Measurements from ENCODE around the gene DGKE.

Gene DGKE

GRCh38 chr17:56845934-56846333 is 12.0 kb downstream of the DGKE start:
- in situ Hi-C loops (cut with MboI; ENCODE audit: low sequenced_read_pairs) = no loop called here

- in situ Hi-C loops (cut with MboI; ENCODE audit: low sequenced_read_pairs) = no loop called here
These were observed 13.2 kb downstream of the DGKE start for GRCh38 chr17:56847106-56847505.

DNA sequence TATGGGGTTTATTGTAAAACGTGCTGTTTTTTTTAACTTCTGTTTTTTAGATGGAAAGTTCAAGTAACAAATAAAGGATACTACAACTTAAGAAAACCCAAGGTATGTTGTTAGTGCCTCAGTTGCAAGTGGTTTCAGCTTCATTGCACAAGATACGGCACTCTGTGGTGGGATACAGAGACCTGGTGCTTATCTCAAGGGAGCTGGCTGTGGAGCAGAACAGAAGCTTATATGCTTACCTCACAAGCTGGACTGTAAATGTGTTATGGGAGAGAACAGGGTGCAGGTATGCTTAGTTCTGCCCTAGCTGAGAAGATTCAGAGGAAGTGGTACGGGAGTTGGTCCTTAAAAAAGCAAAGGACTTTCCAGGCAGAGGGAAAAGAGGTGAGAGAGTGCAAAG is 15.2 kb downstream of the DGKE start:
- in situ Hi-C loops (cut with MboI; ENCODE audit: low sequenced_read_pairs) = no loop called here

- in situ Hi-C loops (cut with MboI; ENCODE audit: low sequenced_read_pairs) = no loop called here
These were observed 16.6 kb downstream of the DGKE start for GRCh38 chr17:56850591-56850990.

- in situ Hi-C loops (cut with MboI; ENCODE audit: low sequenced_read_pairs) = no loop called here
These were observed 17.1 kb downstream of the DGKE start for GRCh38 chr17:56851008-56851407.

- in situ Hi-C loops (cut with MboI; ENCODE audit: low sequenced_read_pairs) = no loop called here
These were observed 27.9 kb downstream of the DGKE start for GRCh38 chr17:56861899-56862298.

GRCh38 chr17:56863974-56864373 is 30.0 kb downstream of the DGKE start:
- in situ Hi-C loops (cut with MboI; ENCODE audit: low sequenced_read_pairs) = no loop called here

DNA sequence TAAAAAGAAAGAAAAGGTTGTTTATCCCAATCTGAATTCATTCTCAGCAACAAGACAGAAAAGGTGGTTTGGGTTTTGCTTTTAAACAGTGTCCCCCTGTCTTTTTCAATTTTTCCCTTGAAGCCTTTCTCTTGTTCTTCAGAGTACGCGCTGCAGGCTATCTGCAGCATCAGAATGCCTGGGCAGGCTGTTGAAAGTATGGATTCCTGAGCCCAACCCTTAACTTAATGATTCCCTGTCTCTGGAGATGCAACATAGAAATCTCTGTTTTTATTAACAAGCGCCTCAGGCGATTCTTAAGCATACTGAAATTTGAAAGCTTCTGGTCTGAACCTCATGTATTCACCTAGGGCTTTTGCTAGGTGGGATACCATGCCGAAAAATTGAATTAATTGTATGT is 32.1 kb downstream of the DGKE start:
- in situ Hi-C loops (cut with MboI; ENCODE audit: low sequenced_read_pairs) = no loop called here

- in situ Hi-C loops (cut with MboI; ENCODE audit: low sequenced_read_pairs) = no loop called here
These were observed 32.5 kb downstream of the DGKE start for GRCh38 chr17:56866496-56866895.

GRCh38 chr17:56867948-56868376 is 34.0 kb downstream of the DGKE start:
- in situ Hi-C loops (cut with MboI; ENCODE audit: low sequenced_read_pairs) = no loop called here

DNA sequence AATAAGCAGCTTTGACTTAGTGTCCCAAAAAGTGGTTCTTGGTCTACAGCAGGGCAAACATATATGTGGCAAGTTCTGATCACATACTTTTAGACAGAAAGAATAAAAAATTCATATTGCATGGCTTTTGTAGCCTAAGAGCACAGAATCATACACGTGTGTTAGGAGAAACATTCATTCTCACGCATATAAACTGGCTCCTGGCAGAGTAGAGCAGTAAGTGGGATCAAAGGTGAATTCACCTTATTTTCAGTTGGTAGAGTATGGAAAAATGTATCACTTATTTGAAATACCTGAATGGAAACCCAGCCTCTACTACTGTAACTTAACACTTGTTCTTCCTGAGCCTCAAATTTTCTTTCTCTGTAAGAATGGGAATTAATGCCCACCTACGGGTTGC is 34.8 kb downstream of the DGKE start:
- in situ Hi-C loops (cut with MboI; ENCODE audit: low sequenced_read_pairs) = no loop called here

DNA sequence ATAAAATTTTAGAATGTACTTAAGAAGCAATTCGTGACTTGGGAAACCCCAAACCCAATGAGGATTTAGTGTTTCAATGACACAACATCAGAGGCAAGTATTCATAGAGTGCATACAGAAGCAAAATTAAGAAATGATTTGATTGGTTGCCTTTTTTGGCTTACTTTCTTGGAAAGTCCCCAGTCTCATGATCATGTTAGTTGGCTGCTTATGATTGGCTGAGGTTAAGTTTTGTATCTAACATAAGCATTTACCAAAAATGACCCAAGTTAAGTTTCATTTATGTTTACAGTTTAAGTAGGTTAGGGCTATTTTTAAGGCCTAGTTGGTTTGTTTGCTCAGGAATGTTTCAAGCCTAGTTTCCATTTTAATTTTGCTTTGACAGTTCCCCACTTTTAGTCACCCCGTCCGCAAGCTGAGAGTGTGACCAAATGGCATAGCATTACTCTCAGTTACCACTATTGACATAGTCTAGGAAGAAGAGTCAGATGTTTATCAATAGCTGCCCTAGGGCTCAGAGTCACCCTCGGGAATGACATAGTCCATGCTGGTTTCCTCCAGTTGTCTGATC is 36.2 kb downstream of the DGKE start:
- in situ Hi-C loops (cut with MboI; ENCODE audit: low sequenced_read_pairs) = no loop called here

- in situ Hi-C loops (cut with MboI; ENCODE audit: low sequenced_read_pairs) = no loop called here
These were observed 42.8 kb downstream of the DGKE start for GRCh38 chr17:56876766-56877179.

GRCh38 chr17:56879280-56879679 is 45.3 kb downstream of the DGKE start:
- in situ Hi-C loops (cut with MboI; ENCODE audit: low sequenced_read_pairs) = no loop called here

DNA sequence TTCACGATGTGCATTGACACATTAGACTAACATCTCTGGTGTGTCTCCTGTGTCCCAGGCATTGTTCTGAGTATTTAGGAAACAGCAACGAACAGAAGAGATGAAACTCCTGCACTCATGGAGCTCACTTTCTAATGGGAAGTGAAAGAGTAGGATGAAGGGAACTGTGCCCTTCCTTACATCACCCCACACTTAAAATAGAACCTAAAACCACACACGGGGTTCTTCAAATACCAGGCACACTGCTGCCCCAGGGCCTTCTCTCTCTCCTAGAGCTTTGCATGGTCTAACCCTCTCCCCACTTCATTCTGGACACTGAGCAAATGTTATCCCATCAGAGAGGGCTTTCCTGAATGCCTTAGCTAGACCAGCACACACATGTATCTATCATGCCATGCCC is 46.2 kb downstream of the DGKE start:
- in situ Hi-C loops (cut with MboI; ENCODE audit: low sequenced_read_pairs) = no loop called here

DNA sequence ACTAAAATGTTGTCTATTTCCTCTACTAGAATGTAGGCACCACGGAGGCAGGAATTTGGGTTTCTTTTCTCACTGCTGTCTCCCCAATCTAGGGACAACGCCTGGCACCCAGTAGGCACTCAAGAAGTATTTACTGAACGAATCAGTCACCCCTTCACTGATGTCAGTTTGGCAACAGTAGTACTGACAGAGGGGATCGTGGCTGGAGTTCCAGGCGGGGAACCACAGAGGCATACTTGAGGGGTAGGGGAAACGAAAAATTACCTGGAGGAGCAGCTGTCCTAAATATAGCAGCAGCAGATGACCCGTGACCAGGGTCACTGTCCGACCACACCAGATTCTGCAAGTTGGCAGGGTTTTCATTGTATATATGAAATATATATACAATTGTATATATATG is 46.6 kb downstream of the DGKE start:
- in situ Hi-C loops (cut with MboI; ENCODE audit: low sequenced_read_pairs) = no loop called here

DNA sequence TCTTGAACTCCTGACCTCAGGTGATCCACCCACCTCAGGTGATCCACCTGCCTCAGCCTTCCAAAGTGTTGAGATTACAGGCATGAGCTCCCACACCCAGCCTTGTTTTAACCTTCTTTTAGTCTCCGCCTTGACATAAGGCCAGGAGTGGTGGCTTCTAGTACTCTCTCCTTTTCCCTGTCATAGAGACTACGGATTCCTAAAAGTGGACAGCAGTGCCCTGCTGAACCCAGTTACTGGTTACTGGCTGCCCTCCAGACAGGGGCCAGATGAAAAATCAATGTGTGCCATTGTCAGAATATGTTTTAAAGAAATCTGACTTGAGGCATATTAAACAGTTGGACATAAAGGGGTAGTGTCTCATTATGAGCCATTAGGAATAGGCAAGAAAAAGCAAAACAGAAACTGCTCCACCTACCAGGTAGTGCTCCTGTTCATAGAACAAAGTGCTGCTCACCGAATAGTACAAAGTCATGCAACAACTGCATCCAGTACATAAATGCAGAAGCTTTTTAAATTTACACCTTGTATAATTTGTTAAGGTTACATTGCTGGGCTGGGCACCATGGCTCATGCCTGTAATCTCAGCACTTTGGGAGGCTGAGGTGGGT is 47.8 kb downstream of the DGKE start:
- in situ Hi-C loops (cut with MboI; ENCODE audit: low sequenced_read_pairs) = no loop called here

- in situ Hi-C loops (cut with MboI; ENCODE audit: low sequenced_read_pairs) = no loop called here
These were observed 49.7 kb downstream of the DGKE start for GRCh38 chr17:56883616-56884015.

DNA sequence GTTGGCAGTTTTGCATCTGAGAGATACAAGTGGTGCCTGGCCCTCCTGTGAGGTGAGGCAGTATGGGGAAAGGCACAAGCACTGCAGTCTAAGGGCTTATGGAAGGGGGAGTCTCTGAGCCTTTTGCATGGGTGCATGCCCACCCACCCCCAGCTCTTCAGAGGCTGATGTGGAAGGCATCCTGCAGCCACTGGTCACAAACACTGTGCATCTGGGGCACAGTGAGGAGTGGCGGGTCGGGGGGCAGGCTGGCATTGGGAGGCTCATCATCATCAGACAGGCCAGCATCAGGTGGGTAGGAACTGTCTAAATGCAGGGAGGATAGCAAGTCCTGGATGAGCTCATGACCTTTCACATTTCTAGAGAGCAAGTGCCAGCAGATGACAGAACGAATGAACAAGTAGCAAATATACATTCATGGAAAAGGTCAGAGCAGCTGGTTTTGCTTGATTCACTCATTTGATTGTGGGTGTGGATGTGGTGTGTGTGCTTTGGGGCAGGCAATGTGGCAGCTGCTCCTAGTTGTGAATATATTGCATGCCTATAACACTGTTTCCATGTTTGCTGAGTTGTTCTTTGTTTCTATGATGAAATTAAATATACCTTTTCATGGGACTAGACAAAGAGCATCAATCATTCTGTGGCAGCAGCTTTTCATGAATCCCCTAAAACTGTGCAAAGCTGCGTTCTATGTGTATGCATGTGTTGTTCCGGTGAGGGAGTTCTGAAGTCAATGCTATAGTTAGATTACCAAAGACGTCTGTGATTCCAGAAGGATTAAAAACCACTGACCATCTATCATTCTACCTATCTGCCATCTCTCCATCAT is 50.7 kb downstream of the DGKE start:
- in situ Hi-C loops (cut with MboI; ENCODE audit: low sequenced_read_pairs) = no loop called here

DNA sequence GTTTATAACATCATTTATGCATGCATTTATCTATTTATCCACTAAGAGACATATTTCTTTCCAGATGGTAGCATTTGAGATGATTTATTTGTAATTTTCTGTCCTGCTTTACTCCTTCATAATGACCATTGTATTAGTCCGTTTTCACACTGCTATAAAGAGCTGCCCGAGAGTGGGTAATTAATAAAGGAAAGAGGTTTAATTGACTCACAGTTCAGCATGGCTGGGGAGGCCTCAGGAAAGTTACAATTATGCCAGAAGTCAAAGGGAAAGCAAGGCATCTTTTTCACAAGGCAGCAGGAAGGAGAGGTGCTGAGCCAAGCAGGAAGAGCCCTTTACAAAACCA is 51.3 kb downstream of the DGKE start:
- in situ Hi-C loops (cut with MboI; ENCODE audit: low sequenced_read_pairs) = no loop called here

DNA sequence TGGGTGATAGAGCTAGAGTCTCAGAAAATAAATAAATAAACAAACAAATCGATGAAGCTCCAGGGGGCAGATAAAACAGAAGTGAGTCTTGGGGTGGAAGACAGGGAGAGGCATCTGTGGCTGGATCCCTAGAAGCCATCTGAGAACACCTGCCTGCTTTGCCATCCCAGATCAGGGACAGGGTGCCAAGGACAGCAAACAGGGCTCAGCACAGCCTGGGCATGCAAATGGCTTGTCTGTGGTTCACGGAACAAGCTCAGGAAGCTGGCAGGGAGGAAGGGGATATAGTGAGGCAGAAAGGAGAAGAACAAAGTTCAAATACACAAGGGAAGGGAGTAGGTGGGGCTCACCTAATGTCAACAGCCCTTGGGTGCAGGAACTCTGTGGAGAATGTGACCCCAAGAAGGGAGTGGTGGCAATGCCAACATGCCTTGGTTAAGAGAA is 52.4 kb downstream of the DGKE start:
- in situ Hi-C loops (cut with MboI; ENCODE audit: low sequenced_read_pairs) = no loop called here

DNA sequence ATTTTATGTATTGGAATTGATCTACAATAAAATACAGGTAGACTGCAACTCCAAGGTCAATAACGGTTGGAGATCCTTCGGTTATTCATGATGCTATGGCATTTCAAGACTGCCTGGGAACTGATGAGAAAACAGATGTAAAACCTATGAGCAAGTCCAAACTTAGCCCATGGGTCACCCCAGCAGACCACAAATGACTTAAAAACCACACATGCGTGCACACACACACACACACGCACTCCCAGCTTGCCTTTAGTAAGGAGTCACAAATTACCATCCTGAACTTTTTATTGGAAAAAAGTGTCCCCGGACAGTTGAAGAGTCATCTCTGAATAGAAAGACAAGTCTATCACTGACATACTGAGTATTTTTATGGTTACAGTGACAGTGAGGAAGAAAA is 53.2 kb downstream of the DGKE start:
- in situ Hi-C loops (cut with MboI; ENCODE audit: low sequenced_read_pairs) = no loop called here
